ENCODE measurements around the gene TRAF3IP3. TPM values are rescaled to one million over a fixed set of nuclear protein-coding genes. Genes with fewer than 3 reads are reported as not detected.

The TRAF3IP3 gene
- total RNA-seq, 6 experiments from 2014 or later = 0.24 TPM; not detected in 5

- peaks cover 24% of the 10 kb centered on the region for H3K4me1 Mint-ChIP-seq (ENCODE audit: low read depth)
- no peaks in the 10 kb centered on the region; the same call in 1 of the 2 replicates for H3K36me3 Mint-ChIP-seq (ENCODE audit: low read depth)
- no peaks in the 10 kb centered on the region; the same call in none of the 2 replicates for H3K27me3 Mint-ChIP-seq (ENCODE audit: insufficient read depth)
- no peaks in the 10 kb centered on the region for H3K9me3 Mint-ChIP-seq
- TF ChIP-seq CTCF (IDR thresholded peaks at IDR 0.05) = no peak
- H3K27ac Mint-ChIP-seq = no peak overlapping the region
- DNase-seq = no peak
- no peak overlapping the region for H3K4me3 Mint-ChIP-seq
Observed at GRCh38 chr1:209758400-209758799, 2.5 kb downstream of the TRAF3IP3 start.

GRCh38 chr1:209759829-209760359, 4.0 kb downstream of the TRAF3IP3 start:
- no peaks in the 10 kb centered on the region for H3K9me3 Mint-ChIP-seq
- TF ChIP-seq CTCF (IDR thresholded peaks at IDR 0.05) = no peak
- H3K4me3 Mint-ChIP-seq = no peak overlapping the region
- no peak for DNase-seq
- H3K36me3 Mint-ChIP-seq (ENCODE audit: low read depth) = no peaks in the 10 kb centered on the region; the same call in 1 of the 2 replicates
- H3K4me1 Mint-ChIP-seq (ENCODE audit: low read depth) = peaks cover 24% of the 10 kb centered on the region
- H3K27me3 Mint-ChIP-seq (ENCODE audit: insufficient read depth) = no peaks in the 10 kb centered on the region; the same call in none of the 2 replicates
- no peak overlapping the region for H3K27ac Mint-ChIP-seq

- no peaks in the 10 kb centered on the region for H3K9me3 Mint-ChIP-seq
- peaks cover 14% of the 10 kb centered on the region for H3K4me1 Mint-ChIP-seq (ENCODE audit: low read depth)
- H3K4me3 Mint-ChIP-seq = no peak overlapping the region
- no peak overlapping the region for H3K27ac Mint-ChIP-seq
- peak; percentile 3 for DNase-seq
- H3K27me3 Mint-ChIP-seq (ENCODE audit: insufficient read depth) = no peaks in the 10 kb centered on the region; the same call in none of the 2 replicates
- no peaks in the 10 kb centered on the region for H3K36me3 Mint-ChIP-seq (ENCODE audit: low read depth)
- no peak for TF ChIP-seq CTCF (IDR thresholded peaks at IDR 0.05)
Observed at GRCh38 chr1:209761011-209761635, 5.3 kb downstream of the TRAF3IP3 start.

GRCh38 chr1:209766051-209766450, 10.2 kb downstream of the TRAF3IP3 start:
- DNase-seq = no peak
- no peaks in the 10 kb centered on the region for H3K36me3 Mint-ChIP-seq (ENCODE audit: low read depth)
- H3K4me1 Mint-ChIP-seq (ENCODE audit: low read depth) = peaks cover 6% of the 10 kb centered on the region
- H3K27me3 Mint-ChIP-seq (ENCODE audit: insufficient read depth) = peaks cover 3% of the 10 kb centered on the region
- no peaks in the 10 kb centered on the region for H3K9me3 Mint-ChIP-seq
- no peak overlapping the region for H3K27ac Mint-ChIP-seq
- TF ChIP-seq CTCF (IDR thresholded peaks at IDR 0.05) = no peak
- H3K4me3 Mint-ChIP-seq = no peak overlapping the region

- Mint-ChIP-seq H3K36me3 (ENCODE audit: low read depth) (no peaks in the 10 kb centered on the region), H3K9me3 (no peaks in the 10 kb centered on the region), H3K27ac (no peak overlapping the region), H3K27me3 (ENCODE audit: insufficient read depth) (peaks cover 3% of the 10 kb centered on the region), H3K4me1 (ENCODE audit: low read depth) (no peaks in the 10 kb centered on the region; the same call in 1 of the 2 replicates), H3K4me3 (no peak overlapping the region)
- no peak for DNase-seq
- no peak for TF ChIP-seq CTCF (IDR thresholded peaks at IDR 0.05)
Observed at GRCh38 chr1:209767096-209767495, 11.2 kb downstream of the TRAF3IP3 start.
